ENCODE data around the gene CRK. TPM values are rescaled to one million over a fixed set of nuclear protein-coding genes. Genes with fewer than 3 reads are reported as not detected.

CRK gene
- total and polyA plus RNA-seq, 7 donors = 26.4 to 60.4 (median 34.7) TPM

- Histone ChIP-seq H3K9me3 (no peaks in the 10 kb centered on the region), H3K4me1 (peaks cover under 1% of the 10 kb centered on the region), H3K36me3 (ENCODE audit: insufficient read depth in 1 of 2, low read depth in 1 of 2) (peaks cover 0 to 95% of the 10 kb centered on the region in 2 donors), H3K27me3 (ENCODE audit: insufficient read depth in 3 of 3, low read length in 2 of 3) (no peaks in the 10 kb centered on the region), H3K27ac (no peak overlapping the region), H3K4me3 (no peak overlapping the region)
- intact Hi-C loops (cut with DNase I) = no loop called here
- 87 to 92% (median 90%) methylated on average over 10 of the region's 10 CpGs for WGBS, 3 donors
- TF ChIP-seq CTCF (IDR thresholded peaks at IDR 0.05) = no peak
- no peak for ATAC-seq
- no peak for DNase-seq
Measured at GRCh38 chr17:1473841-1474240, 17.8 kb upstream of the CRK start.

GRCh38 chr17:1473170-1473569, 17.1 kb upstream of the CRK start:
- H3K27me3 ChIP-seq (ENCODE audit: insufficient read depth in 3 of 3, low read length in 2 of 3) = no peaks in the 10 kb centered on the region
- peaks cover 7% of the 10 kb centered on the region for H3K4me1 ChIP-seq
- peaks cover 0 to 95% of the 10 kb centered on the region in 2 donors for H3K36me3 ChIP-seq (ENCODE audit: insufficient read depth in 1 of 2, low read depth in 1 of 2)
- H3K4me3 ChIP-seq = no peak overlapping the region
- ATAC-seq (no peak), DNase-seq (no peak)
- no peak for TF ChIP-seq CTCF (IDR thresholded peaks at IDR 0.05)
- 75 to 80% (median 76%) methylated on average over 11 of the region's 11 CpGs for WGBS, 3 donors
- no peak overlapping the region for H3K27ac ChIP-seq
- intact Hi-C loops (cut with DNase I) = no loop called here
- H3K9me3 ChIP-seq = no peaks in the 10 kb centered on the region

- Histone ChIP-seq H3K4me3 (no peak overlapping the region), H3K27me3 (ENCODE audit: insufficient read depth in 3 of 3, low read length in 2 of 3) (no peaks in the 10 kb centered on the region), H3K4me1 (peaks cover 9% of the 10 kb centered on the region), H3K27ac (no peak overlapping the region), H3K9me3 (no peaks in the 10 kb centered on the region), H3K36me3 (ENCODE audit: insufficient read depth in 1 of 2, low read depth in 1 of 2) (peaks cover 0 to 92% of the 10 kb centered on the region in 2 donors)
- TF ChIP-seq CTCF (IDR thresholded peaks at IDR 0.05) = no peak
- DNase-seq = no peak
- intact Hi-C loops (cut with DNase I) = no loop called here
- WGBS, 3 donors = 87 to 89% (median 87%) methylated on average over 41 to 42 of the region's 42 CpGs
- no peak for ATAC-seq
Measured at GRCh38 chr17:1471911-1472821, 16.1 kb upstream of the CRK start.

- 95 to 96% (median 95%) methylated on average over 15 of the region's 15 CpGs for WGBS, 3 donors
- no peak for TF ChIP-seq CTCF (IDR thresholded peaks at IDR 0.05)
- no peak overlapping the region for H3K4me3 ChIP-seq
- ATAC-seq = no peak
- peaks cover 9% of the 10 kb centered on the region for H3K4me1 ChIP-seq
- no peak overlapping the region for H3K27ac ChIP-seq
- H3K9me3 ChIP-seq = no peaks in the 10 kb centered on the region
- DNase-seq = no peak
- no peaks in the 10 kb centered on the region for H3K27me3 ChIP-seq (ENCODE audit: insufficient read depth in 3 of 3, low read length in 2 of 3)
- peaks cover 0 to 94% of the 10 kb centered on the region in 2 donors for H3K36me3 ChIP-seq (ENCODE audit: insufficient read depth in 1 of 2, low read depth in 1 of 2)
- intact Hi-C loops (cut with DNase I) = no loop called here
Measured at GRCh38 chr17:1471490-1471889, 15.5 kb upstream of the CRK start.
